ENCODE data around the gene TRPT1. TPM values are rescaled to one million over a fixed set of nuclear protein-coding genes. Genes with fewer than 3 reads are reported as not detected.

Gene TRPT1, protein sequence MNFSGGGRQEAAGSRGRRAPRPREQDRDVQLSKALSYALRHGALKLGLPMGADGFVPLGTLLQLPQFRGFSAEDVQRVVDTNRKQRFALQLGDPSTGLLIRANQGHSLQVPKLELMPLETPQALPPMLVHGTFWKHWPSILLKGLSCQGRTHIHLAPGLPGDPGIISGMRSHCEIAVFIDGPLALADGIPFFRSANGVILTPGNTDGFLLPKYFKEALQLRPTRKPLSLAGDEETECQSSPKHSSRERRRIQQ
- 33.5 and 64.8 TPM in 2 replicates for total RNA-seq

DNA sequence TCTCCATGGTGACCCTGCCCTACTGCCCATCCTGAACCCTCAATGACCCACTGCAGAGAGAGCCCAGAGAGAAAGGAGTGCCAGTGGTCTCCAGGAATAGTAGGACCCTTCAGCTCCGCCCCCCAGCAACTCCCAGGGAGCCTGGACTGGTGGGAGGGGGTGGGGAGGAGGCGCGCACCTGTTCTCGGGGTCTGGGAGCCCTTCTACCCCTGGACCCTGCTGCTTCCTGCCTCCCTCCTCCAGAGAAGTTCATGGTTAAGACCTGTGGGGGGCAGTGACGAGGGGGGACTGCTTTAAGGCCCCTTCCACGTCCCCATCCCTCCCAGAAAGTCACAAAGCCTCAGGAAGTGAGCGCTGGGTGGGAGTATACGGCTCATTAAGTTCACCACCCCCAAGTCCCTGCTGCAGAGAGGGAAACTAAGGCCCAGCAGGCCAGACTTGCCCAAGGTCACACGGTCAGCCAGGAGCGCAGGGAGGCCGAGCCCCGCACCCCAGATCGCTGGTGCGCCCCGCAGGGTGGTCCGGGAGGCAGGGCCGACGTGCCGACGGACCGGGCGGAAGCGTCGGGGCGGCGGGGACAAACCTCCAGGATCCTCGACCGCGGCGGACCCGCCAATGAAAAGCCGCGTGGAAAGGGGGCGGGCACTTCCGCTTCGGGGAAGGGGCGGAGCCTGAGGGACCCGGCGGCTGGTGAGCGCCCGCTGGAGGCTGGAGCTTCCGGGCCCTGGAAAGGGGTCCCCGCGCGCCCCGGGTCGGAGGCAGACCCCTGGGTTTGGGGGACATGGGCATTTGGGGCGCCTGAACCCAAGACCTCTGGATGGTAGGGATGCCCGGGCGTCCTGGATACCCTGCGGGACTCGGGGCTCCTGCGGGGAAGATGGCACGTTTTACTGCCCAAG is at the start of gene TRPT1, which contains the start of gene NUDT22:
TRPT1 (minus strand) TSS at position 579 of the 899 bp plus-strand sequence; CDS start at position 253, 326 bp downstream.
NUDT22 (plus strand) TSS at position 667 of the 899 bp plus-strand sequence. CDS start 379 bp downstream, outside the sequence.

DNA sequence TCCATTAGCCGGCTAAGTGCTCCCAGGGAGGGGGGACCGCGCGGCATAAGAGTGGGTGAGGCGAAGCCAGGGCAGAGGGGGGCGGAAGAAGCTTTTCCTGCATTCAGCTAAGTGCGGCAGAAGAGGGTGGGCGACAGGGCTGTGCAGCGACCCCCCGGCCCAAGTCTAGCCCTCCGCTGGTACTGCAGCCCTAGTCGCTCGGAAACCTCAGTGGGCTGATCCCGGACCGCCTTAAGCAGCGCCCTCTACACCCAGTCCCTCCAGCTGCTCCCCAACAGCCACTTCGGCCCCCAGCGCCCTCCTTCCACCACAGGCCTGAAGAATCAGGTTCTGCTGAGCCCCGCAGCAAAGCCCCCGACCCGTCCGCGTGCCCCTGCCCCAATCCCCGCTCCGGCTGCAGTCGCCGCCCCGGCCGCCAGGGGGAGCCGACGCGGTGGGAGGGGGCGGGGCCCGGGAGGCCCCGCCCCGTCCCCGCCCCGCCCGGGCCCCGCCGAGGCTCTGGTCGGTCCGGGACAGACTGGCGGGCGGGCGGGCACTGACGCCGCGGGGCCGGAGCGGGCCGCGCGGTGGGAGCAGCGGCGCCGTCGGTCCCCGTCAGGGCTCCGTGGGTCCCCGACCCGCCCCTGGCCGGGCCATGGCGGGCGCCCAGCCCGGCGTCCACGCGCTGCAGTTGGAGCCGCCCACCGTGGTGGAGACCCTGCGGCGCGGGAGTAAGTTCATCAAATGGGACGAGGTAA is 25.2 kb upstream of the TRPT1 start, which contains the start of gene PLCB3:
PLCB3 (plus strand) TSS at position 515 of the 737 bp plus-strand sequence; CDS start at position 635, 120 bp downstream.

DNA sequence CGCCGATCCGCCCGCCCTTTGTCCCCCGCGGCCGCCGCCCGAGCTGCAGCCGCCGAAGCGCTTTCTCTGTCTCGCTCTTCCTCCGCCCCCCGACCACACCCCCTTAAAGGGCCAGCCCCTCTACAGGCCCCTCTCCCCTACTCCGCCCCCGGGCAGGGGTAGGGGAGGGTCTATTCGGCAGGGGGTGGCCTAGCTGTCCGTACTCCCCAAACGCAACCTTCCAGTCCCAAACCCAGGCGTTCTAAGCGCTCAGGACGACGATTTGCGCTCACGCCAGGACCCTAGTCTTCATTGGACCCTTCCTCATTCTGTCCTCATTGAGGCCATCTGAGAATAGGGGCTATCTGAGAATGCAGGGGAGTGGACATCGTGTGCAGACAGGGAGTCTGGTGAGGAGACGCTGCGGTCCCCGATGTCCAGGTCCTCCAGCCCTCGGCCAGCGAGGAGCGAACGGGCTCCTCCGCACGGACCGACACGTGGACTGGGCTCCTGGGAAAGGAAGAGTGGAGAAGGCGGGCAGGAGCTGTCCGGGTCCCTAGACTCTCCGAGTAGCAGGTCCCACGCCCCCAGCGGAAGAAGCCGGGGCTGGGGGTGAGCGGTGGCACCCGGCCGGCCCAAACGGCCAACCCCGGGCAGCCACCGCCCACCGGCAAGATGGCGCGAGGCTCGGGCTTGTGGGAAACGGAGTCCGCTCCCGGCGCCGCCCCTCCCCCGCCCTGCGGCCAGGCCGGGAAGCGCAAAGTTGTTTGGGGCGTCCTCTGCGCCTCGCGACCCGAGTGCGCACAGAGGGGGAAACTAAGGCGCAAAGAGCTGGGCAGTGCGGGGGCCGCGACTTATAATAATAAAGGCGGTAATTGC is 21.1 kb upstream of the TRPT1 start, which contains the start of gene PPP1R14B:
PPP1R14B (minus strand) TSS at position 73 of the 858 bp plus-strand sequence. CDS start 270 bp downstream, outside the sequence.

DNA sequence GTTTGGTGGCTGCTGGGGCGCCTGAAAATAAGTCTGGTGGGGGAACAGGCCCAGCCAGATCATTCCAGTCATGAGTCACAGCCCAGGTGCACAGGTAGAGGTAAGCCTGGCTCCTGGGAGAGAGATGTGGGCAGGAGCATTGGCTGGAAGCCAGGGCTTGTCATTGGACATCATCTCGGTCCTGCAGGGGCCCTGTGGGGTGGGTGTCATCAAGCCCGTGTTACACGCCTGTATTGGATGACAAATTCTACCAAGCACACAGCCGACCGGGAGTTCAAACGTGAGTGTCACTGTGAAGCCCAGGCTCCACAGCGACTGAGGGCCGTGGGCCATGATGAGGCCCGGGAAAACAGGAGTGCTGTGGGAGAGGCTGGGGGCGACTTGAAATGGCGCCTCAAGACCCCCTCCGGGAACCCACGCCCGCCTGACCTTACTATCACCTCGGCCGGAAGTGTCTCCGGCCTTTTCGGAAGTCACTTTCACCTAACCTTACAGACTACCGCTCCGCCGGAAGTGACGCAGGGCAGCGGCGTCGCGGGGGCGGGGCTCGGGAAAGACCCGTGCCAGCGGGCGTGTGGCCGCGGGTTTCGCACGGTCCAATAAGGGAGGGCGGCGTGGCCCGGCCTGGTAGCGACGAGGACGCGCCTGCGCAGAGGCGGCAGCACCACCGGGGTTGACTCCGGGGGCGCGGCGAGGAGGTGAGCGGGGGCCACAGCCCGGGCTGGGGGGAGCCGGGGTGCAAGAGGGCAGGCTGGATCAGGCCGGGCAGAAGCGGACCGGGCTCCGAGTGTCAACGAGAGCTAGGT is 14.7 kb upstream of the TRPT1 start, which contains the start of gene FKBP2:
FKBP2 (plus strand) TSS at position 661 of the 806 bp plus-strand sequence. CDS start 1,293 bp downstream, outside the sequence.

DNA sequence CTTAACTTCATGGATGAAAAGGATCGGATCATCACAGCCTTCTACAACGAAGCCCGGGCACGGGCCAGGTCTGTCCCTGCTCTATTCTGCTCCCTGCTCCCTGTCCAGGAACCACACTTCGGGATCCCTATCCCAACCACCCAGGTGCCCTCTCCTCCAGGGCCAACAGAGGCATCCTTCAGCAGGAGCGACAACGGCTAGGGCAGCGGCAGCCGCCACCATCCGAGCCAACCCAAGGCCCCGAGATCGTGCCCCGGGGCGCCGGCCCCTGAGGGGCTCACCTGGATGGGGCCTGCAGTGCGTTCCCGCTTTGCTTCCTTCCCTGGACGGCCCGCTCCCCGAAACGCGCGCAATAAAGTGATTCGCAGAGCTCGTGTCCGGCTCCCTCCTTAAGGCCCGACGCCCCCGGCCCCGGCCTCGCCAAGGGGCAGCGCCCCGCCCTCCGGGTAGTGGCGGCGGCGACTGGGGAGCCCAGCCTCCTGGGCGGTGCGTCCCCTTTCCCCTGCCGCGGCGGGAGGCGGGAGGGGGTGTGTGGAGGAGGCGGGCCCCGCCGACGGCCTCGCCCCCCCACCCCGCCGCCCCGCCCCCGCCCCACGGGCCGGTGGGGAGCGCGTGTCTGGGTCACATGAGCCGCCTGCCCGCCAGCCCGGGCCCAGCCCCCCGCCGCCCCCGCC is 8.1 kb upstream of the TRPT1 start, which contains the start of gene VEGFB:
VEGFB (plus strand) TSS at position 672 of the 674 bp plus-strand sequence. CDS start 250 bp downstream, outside the sequence.

DNA sequence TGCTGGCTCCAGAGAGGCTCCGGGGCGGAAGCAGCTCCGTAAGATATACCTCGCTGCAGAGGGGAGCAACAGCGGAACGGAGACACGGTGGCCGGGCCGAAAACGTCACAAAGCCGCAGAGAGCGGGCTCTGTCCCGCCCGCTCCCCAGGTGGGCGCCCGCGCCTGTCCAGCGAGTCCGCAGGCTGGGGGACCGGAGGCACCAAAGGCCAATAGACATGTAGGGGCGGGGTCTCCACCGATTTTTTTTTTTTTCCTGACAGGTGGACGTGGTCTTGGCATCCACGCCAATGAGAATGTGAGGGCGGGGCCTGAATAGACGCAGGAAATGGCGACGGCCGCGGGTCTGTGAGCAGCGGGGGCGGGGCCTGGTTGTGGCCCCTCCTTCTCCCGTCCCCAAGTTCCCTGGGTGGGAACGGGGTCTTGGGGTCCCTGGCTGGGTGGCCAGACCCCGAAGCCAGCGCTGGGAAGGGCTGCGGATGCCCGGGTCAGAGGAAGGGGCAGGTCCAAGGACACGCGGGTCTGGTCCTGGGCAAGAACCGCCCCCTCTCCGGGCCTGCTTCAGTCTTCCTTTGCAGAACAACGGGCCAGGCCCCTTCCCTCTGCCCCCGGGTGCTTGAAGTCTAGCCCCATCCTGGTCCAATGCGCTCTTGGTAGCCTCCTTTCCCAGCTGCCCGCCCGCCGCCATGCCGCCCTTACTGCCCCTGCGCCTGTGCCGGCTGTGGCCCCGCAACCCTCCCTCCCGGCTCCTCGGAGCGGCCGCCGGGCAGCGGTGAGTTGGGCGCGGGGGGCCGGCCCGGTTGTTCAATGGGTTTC is 4.4 kb upstream of the TRPT1 start, which contains the start of gene DNAJC4:
DNAJC4 (plus strand) TSS at position 378 of the 814 bp plus-strand sequence; CDS start at position 685, 307 bp downstream.

DNA sequence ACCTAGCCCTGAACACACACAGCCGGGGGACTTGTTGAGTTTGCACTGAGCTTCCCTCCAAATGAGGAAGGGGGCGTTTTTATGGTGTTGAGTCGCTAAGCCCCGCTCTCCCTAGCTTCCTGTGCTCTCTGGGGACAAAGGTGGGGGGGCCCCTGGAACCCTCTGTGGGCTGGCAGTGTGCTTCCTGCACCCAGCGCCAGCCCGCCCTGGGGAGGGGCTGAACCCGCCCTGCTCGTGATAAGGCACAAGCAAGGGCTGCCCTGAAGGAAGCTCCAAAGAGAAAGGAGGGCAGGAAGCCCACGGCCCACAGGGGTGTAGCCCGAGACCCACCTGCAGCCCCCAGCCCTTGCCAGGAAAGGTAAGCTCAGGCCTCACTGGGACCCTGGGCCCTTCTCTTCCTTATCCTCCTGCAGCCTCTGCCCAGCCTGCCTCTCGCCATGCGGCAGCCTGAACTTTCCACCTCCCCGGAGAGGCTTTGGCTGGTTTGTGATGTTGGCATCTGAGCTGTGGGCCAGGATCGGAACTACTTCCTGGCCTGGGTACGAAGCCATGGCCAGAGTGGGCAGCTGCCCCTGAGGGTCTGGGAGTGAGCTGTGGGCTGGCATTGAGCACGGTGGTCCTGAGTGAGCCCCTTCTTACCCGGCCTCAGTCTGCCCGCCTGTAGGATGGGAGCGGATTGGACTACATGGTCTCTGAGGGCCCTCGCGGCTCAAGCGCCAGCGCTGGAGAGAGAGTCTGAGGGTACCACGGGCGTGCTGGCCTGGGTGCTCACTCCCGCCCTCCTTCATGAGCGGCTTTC is 19.3 kb downstream of the TRPT1 start, which contains the start of gene FERMT3:
FERMT3 (plus strand) TSS at position 265 of the 799 bp plus-strand sequence. CDS start 644 bp downstream, outside the sequence.

DNA sequence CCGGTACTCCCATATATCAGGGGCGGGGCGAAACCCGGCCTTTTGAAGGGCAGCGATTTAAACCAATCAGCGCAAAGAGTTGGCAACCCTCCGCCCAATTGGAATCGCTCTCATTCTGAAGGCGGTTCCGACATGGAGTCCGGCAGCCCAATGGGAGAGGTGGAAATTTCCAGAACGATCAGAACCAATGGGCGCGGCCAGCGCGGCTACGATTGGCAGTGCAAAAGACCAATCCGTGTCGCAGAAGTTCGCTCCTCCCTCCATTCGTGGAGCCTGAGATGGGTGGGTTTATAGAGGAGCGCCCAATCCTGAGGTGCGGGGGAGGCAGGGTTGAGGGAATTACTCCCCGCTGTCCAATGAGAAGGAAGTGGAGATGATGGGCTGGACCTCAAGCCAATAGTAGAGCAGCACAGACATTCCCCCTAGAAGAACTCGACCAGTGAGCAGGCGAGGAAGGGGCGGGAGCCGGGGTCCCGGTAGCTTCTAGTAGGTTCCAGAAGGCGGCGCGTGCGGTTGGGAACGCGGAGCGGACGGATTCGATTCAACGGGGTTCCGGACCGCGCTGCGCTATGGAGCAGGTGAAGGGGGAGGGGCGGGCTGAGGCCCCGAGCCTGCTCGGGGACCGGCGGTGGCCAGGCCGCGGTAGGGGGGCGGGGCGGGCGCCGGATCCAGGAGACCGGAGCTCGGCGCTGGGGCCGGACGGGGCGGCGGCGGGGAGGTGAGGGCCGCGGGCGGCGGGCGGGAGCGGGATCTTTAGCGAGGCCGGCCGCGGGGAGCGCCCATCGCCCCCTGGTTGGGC is 40.1 kb downstream of the TRPT1 start, which contains the start of gene STIP1:
STIP1 (plus strand) TSS at position 479 of the 799 bp plus-strand sequence; CDS start at position 570, 91 bp downstream.

Other genes starting within 250 kb of the TRPT1 start
- gene OTUB1, start 239.7 kb downstream of the TRPT1 start, total RNA-seq = 54.1 and 59.0 TPM in 2 replicates
- gene FLRT1, start 190.3 kb downstream of the TRPT1 start, total RNA-seq = not detected in 2 replicates
- gene MACROD1, start 60.1 kb downstream of the TRPT1 start, total RNA-seq = 28.3 and 44.1 TPM in 2 replicates
- gene STIP1, start 40.0 kb downstream of the TRPT1 start, total RNA-seq = 98.9 and 144 TPM in 2 replicates
- 0.96 and 1.3 TPM in 2 replicates for gene FERMT3, start 19.5 kb downstream of the TRPT1 start, total RNA-seq
- gene NUDT22, start 88 bp upstream of the TRPT1 start, total RNA-seq = 72.5 and 84.8 TPM in 2 replicates
- gene DNAJC4, start 4.4 kb upstream of the TRPT1 start, total RNA-seq = 4.1 and 7.0 TPM in 2 replicates
- 14.9 and 22.2 TPM in 2 replicates for gene VEGFB, start 8.4 kb upstream of the TRPT1 start, total RNA-seq
- 45.2 and 70.1 TPM in 2 replicates for gene FKBP2, start 14.9 kb upstream of the TRPT1 start, total RNA-seq
- gene PPP1R14B, start 20.8 kb upstream of the TRPT1 start, total RNA-seq = 389 and 401 TPM in 2 replicates
- gene PLCB3, start 25.3 kb upstream of the TRPT1 start, total RNA-seq = 29.4 and 63.6 TPM in 2 replicates
- gene BAD, start 58.5 kb upstream of the TRPT1 start, total RNA-seq = 88.2 and 97.6 TPM in 2 replicates
- 3.9 and 6.4 TPM in 2 replicates for gene GPR137, start 59.7 kb upstream of the TRPT1 start, total RNA-seq
- not detected in 2 replicates for gene KCNK4, start 65.1 kb upstream of the TRPT1 start, total RNA-seq
- gene CATSPERZ, start 74.2 kb upstream of the TRPT1 start, total RNA-seq = 0.48 TPM in 1 of 2 replicates, not detected in the other
- 131 and 162 TPM in 2 replicates for gene ESRRA, start 79.3 kb upstream of the TRPT1 start, total RNA-seq
- 255 and 420 TPM in 2 replicates for gene TRMT112, start 91.4 kb upstream of the TRPT1 start, total RNA-seq
- 374 and 392 TPM in 2 replicates for gene PRDX5, start 91.9 kb upstream of the TRPT1 start, total RNA-seq
- 2.4 and 7.7 TPM in 2 replicates for gene CCDC88B, start 114.0 kb upstream of the TRPT1 start, total RNA-seq
- gene RPS6KA4, start 133.0 kb upstream of the TRPT1 start, total RNA-seq = 54.9 and 61.6 TPM in 2 replicates

All from tracheal epithelial cell (primary cell).